ENCODE data around the gene RAMP1.
"Not testable (repeated sequence)": the region's sequence is repeated elsewhere in the genome, so short reads cannot be mapped to it uniquely, and the experiment has no call there.

Gene RAMP1

GRCh38 chr2:237863689-237864443, 4.4 kb downstream of the RAMP1 start:
- DNase-seq: no peak

DNA sequence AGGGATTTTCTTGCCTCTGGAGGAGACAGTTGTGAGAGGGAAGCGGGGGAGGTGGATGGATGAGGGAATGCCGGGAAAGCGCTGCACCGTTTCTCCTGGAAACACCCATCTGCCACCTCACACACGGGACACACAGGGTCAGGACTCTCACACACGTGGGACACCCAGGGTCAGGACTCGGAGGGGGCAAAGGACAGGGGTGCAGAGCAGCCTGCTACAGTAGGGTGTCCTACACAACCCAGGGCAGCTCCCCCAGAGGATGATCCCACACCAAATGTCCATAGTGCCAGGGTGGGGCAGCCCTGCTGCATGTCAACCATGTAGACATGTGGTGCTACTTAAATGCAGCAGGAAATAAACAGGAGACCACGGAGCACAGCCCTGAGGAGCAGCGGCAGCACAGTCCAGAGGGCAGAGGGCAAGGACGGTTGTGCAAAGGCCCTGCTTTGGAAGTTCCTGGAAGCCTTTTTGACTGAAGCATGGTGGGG, 5.1 kb downstream of the RAMP1 start:
- DNase-seq: no peak

DNA sequence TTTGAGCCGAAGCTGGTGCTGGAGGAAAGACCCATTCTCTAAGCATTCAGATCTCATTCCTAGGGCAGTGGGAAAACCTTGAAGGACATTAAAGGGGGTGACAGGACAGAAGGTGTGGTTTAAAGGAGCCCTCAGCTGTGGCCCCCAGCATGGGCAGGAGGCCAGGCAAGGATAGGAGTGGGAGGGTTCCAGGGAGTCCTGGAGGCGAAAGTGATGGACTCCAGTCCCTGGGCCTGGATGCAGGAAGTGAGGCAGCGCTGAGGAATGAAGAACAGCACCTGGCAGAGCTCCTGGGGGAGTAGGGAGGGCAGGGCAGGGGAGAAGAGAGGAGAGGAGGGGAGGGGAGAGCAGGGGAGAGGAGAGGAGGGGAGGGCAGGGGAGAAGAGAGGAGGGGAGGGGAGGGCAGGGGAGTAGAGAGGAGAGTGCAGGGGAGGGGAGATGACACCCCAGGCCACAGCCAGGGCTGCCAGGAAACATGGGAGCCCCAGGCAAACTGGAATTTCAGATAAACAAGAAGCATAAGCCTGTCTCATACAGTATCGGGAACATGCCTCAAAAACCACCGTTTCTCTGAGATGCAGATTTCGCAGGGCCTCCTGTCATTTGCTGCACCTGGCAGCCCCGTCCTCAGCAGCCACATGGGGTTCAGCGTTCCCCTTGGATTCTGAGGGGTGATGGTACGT, 5.7 kb downstream of the RAMP1 start:
- no peak for DNase-seq

DNA sequence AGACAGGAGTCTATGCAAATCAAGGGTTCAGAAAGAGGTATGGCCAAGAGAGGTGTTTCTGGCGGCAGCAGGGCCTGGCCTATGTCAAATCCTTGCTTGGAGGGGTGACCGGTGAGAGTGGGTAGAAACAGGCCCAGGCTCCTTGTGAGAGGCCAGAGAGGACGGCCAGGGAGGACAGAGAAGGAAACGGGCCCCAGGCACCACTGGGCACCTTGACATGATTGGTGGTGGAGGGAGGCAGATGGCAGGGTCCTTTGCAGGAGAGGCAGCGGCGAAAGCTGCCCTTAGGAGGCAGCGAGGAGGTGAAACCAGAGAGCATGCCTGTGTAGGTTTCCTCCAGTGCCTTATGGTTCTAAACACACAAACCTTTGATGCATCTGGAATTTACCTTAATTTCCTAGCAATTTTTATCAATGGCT, 6.2 kb downstream of the RAMP1 start:
- DNase-seq: no peak

GRCh38 chr2:237866101-237866621, 6.7 kb downstream of the RAMP1 start:
- no peak for DNase-seq

- no peak for DNase-seq
Measured at GRCh38 chr2:237867465-237867864, 8.0 kb downstream of the RAMP1 start.

DNA sequence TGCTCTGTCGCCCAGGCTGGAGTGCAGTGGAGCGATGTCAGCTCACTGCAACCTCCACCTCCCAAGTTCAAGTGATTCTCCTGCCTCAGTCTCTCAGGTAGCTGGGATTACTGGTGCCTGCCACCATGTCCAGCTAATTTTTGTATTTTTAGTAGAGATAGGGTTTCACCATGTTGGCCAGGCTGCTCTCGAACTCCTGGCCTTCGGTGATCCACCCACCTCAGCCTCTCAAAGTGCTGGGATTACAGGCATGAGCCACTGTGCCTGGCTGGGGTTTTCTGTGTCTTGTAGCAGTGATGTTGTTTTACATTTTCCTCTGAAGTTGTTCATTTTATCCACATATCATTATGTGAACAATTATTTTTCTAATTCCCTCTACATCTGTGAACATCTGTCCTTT, 8.7 kb downstream of the RAMP1 start:
- not testable (repeated sequence) for DNase-seq

DNA sequence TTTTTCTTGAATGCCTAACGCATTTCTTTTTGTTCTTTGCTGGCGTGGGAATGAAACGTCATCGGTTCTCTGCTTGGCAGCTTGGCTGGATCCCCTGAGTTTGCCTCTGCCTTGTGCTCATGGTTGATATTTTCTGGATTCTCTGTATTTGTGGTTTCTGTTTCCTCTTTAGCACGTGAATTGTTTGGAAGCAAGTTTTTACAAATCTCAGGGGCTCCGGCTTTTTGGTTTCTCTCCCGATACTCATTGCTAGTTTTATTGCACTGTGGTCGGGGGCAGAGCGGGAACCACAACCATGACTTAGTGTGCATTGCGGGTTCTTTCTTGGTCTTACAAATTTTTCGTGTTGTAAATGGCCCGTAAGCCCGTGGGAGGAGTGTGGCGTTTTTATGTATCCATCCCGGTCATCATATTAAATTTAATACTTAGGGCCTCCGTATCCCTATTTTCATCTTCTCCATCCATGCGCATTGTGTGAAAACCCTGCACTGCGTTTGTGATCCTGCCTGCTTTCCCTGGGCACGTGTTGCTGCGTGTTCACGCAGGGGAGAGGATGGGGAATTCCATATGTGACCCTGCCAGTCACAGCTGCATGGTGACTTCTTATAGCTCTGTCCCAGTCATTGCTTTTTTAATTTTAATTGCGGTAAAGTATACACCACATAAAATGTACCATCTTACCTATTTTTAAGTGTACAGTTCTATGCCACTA, 9.4 kb downstream of the RAMP1 start:
- no peak for DNase-seq

GRCh38 chr2:237869343-237870102, 10.1 kb downstream of the RAMP1 start:
- no peak for DNase-seq

- no peak for DNase-seq
Measured at GRCh38 chr2:237870126-237870525, 10.7 kb downstream of the RAMP1 start.

- no peak for DNase-seq
Measured at GRCh38 chr2:237870754-237871651, 11.6 kb downstream of the RAMP1 start.

DNA sequence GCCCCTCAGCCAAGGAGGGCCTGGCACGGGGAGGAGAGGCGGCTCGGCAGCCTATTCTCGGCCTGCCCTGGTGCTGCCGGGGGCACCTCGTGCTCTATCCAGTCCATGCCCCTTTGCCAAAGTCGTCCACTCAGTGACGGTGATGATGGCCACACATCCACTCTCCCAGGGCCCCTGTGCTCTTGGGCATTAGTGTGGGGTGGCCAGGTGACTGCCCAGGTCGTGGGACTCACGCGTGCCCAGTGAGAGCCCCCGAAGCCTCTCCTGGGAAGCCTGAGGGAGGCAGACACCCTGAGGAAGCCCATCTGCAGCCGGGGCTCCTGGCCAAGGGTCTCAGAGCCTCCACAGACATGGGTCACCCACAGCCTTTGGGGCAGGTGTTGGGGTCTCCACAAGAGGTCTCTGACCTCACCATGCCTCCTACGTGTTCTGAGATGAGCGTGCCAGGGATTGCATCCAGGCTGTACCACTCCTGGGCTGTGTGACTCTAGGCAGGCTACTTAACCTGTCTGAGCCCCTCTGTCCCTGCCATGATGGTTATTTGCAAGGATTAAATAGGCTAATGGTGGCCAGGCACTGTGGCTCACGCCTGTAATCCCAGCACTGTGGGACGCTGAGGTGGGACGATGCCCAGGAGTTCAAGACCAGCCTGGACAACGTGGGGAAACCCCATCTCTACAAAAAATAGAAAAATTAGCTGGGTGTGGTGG, 12.9 kb downstream of the RAMP1 start:
- no peak for DNase-seq

GRCh38 chr2:237873421-237873831, 14.0 kb downstream of the RAMP1 start:
- DNase-seq: no peak

DNA sequence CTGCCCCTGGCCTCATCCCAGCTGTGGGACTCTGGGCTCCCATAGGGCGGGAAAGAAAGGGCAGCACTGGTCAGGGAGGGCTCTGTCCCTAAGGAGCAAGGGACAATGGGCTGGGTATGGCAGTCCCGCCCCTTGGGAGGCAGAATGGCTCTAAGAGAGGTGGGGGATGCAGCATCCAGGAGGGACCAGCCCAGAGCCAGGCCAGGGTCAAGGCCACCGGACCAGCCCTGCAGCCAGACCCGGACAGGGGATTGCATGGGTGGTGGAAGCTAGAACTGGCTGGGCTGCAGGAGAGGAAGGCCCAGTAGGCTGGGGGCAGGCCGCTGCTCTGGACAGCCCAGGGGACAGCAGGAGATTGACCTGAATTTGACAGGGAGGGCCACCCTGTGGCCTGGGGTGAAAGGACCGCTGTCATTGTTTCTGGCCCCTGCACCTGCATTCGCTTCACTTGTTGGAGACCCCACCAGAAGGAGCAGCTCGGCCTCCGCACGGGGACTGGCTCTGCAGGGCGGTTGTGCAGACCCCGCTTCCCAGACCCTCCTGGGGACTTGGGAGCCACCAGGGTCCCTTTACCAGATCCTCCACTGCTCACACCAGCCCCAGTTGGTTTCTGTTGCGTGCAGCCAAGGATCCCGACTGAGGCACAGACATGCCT, 14.6 kb downstream of the RAMP1 start:
- DNase-seq: no peak

GRCh38 chr2:237874585-237875161, 15.2 kb downstream of the RAMP1 start:
- no peak for DNase-seq

DNA sequence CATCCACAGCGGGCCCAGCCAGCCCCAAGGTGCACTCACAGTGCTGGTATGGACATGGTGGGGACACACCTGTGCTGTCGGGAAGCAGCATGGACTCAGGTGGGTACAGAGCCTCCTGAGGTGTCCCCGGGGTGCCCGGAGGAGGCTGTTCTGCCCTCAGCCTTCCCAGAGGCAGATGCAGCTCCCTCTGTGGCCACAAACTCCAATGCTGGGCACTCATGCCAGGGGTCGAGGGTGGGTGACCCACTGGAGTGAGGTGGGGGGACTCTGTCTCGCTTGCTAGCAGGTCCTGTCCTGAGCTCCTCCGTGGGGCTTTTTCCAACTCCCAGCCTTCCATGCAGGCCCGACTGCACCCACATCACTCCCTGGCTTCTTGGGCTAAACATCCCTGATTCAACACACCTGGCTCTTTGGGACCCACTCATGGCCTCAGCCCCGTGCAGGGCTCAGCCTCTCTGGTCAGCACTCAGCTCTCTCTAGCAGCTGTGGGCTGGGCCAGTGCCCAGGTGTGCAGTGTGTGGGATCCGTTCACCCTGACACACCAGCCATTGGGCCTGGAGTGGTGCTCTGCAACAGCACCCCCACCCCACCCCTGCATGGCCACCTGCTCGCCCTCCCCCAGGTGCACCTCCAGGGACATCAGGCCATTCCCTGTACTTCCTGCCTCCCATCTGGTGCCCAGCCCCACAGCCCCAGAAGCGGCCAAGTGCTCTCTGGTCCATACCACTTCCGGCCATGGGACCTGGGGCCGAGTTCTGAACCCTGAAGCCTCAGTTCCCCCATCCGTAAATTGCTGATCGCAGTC, 16.0 kb downstream of the RAMP1 start:
- no peak for DNase-seq

DNA sequence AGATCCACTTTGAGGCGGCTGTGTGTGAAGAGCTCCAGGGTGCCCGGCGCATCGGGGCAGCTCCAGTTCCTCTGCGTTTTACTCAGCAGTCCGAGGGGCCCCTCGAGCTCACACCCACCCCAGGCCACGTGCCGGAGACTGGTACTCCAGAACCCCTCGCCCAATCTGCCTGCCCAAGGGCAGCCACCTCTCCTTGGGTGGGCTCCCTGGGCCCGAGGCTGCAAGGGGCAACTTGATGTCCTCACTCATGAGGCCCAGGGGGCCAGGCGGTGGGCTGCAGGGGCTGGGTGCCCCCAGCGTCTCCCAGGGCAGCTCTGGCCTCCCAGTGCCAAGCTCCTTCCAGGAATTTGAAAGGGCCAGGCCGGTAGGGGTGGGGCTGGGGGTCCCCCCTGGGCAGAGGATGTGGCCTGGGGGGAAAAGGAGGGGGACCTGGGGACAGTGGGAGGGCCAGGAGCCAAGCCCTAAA, 16.7 kb downstream of the RAMP1 start:
- DNase-seq: no peak

DNA sequence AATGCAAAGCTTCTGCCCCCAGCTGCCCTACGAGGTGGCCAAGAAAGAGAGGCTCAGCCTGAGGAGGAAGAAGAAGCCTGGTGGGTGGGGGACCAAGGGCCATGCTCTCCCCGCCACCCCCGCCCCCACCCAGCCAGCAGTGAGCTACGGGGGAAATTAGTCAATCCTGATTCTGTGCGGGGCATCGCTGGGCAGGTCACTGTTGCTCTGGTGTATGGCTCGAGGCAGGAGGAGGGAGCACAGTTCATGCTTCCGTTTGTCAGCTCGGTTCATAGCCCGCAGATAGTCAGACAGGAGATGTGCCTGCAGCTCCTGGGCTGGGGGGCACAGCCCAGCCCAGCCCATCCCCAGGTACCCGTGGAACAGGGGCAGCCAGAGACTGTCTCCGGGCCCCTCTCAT, 17.1 kb downstream of the RAMP1 start:
- no peak for DNase-seq

- no peak for DNase-seq
Measured at GRCh38 chr2:237876951-237877491, 17.6 kb downstream of the RAMP1 start.
